ENCODE results near the gene TRPM2. TPM values are rescaled to one million over a fixed set of nuclear protein-coding genes. Genes with fewer than 3 reads are reported as not detected.

The TRPM2 gene
- polyA plus RNA-seq, 1 donor, result 1.5 TPM

GRCh38 chr21:44322621-44323325, 30.6 kb upstream of the TRPM2 start:
- DNase-seq (ENCODE audit: low read depth), result no peak

- no peak for DNase-seq (ENCODE audit: low read depth)
Observed at GRCh38 chr21:44323591-44323990, 29.8 kb upstream of the TRPM2 start.

DNA sequence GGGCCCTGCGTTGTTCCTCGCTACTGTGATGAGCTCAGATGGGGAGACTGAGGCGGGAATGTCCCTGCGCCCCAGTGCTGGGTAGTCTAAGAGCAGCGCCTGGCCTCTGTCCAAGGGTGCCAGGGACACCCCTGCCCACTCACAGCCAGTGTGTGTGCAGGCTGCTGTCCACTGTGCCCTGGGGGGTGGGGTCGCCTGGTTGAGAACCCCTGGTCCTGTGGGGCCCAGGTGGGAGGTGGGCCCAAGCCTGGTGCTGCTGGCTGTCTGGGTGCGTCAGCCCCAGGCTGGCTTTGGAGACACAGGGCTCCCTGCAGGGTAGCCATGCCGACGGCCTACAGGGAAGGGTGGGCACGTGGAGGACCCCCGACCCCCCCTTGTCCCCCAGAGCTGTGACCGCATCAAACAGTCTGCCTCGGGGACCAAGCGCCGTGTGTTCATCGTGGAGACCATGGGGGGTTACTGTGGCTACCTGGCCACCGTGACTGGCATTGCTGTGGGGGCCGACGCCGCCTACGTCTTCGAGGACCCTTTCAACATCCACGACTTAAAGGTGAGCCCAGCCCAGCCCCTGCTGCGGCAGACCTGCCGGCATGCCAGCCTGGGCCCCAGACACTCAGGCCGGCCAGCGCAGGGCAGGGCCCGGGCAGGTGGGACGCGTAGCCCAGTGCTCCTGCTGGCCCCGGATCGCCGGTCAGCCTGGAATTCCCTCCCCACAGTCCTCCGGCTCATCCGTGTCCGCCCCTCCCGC, 29.1 kb upstream of the TRPM2 start:
- no peak for DNase-seq (ENCODE audit: low read depth)

DNA sequence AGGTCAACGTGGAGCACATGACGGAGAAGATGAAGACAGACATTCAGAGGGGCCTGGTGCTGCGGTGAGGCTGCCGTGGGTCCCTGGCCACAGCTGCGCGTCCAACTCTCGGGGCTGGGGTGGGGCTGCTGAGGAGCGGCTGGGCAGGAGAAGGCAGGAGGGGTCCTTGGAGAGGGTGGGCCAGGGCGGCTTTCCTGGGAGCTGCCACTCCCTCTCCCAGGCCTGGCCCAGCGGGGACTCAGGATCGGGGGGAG, 28.6 kb upstream of the TRPM2 start:
- DNase-seq (ENCODE audit: low read depth), result no peak

- DNase-seq (ENCODE audit: low read depth), result no peak
Observed at GRCh38 chr21:44325386-44326271, 27.8 kb upstream of the TRPM2 start.

DNA sequence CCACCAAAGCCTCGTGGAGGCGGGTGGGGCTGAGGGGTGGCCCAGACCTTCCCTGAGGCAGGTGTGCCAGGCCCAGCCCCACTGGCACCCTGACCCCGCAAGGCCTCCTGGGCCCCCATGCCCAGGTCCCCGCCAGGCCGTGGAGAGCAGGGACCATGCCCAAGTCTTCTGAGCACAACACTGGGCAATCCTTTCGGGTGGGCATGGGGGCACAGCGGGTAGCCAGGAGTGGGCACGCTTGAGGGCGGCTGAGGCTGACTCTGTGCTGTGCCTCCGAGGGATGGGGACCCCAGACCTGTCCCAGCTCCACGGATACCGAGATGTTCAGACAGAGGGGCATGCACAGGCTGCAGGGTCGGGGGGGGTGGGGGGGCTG, 27.2 kb upstream of the TRPM2 start:
- no peak for DNase-seq (ENCODE audit: low read depth)

- no peak for DNase-seq (ENCODE audit: low read depth)
Observed at GRCh38 chr21:44326716-44327602, 26.5 kb upstream of the TRPM2 start.

- DNase-seq (ENCODE audit: low read depth), result no peak
Observed at GRCh38 chr21:44327603-44327974, 25.8 kb upstream of the TRPM2 start.

- no peak for DNase-seq (ENCODE audit: low read depth)
Observed at GRCh38 chr21:44328242-44328895, 25.1 kb upstream of the TRPM2 start.

GRCh38 chr21:44329086-44329889, 24.1 kb upstream of the TRPM2 start:
- DNase-seq (ENCODE audit: low read depth), result no peak

DNA sequence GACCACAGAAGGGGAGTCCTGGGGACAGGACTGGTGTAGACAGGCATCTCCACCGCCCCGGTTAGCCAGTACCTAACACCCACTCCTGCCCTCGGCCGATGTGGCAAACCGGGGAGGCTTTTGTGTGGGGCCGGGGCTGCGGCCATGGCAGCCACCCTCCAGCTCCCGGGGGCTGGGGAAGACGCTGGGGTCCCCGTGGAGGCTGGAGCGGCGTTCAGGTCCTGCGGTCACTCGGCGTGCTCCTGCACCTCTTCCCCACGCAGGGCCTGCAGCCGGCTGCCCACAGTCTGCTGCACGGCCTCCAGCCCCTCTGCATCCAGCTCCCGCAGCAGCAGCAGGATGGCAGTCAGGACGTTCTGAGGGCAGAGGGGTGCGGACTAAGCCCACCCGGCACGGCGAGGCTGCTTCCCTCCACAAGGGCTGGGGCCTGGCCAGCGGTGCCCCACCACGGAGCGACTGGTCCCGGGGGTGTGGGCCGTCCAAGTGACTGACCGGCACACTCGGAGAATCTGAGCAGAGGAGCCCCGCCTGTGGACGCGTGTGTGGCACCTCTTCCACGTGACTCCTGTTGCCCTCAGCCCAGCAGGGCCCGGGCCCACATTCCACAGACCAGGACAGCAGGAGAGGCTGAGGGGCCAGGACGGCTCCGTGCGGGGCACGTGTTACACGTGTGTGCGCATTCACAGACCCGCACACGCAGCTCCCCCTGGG, 23.3 kb upstream of the TRPM2 start:
- no peak for DNase-seq (ENCODE audit: low read depth)

DNA sequence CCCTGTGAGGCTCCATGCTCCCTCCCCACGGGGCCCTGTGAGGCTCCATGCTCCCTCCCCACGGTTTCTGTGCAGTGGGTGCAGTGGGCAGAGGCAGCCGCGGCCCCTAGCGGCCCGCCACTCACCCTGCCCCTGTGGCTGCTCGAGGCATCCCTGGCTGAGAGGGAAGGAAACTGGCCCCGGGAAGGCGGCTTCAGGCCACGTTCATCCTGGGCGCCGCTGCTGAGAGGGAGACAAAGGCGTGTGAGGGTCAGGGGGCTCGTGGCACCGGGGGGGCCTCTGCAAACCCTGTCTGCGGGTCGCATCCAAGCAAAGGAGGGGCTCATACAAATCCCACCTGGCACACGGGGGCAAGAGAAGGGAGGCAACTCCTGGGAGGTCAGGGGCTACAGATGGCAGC, 22.7 kb upstream of the TRPM2 start:
- no peak for DNase-seq (ENCODE audit: low read depth)

GRCh38 chr21:44331209-44331608, 22.2 kb upstream of the TRPM2 start:
- no peak for DNase-seq (ENCODE audit: low read depth)

DNA sequence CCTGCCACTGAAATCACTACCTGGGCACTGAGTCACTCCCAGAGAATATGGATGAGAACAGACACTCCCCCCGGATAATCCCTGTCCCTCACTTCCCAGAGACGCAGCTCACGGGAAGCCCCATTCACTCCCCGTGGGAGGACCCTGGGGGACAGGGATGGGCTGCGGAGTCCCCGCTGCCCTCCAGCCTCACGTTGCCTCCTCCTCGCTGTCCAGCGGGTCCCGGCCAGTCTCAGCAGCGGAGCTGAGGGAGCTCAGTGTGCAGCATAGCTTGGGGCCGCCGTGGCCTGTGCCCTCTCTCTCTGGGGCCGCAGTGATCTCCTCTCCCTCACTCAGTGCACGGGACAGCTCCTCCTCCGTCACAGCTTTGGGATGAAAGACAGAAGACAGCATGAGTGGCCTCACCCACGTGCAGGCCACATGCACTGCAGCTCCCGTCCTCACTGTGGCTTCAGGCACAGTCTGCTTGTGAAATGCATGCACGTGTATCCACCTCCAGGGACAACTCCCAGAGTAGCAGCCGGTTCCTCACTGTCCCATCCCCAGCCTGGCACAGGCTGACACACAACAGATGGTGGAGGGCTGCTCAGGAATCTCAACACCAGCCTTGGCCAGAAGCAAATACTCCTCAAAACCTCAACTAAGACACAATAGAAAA, 21.6 kb upstream of the TRPM2 start:
- DNase-seq (ENCODE audit: low read depth), result no peak

- DNase-seq (ENCODE audit: low read depth), result no peak
Observed at GRCh38 chr21:44332383-44332782, 21.0 kb upstream of the TRPM2 start.

DNA sequence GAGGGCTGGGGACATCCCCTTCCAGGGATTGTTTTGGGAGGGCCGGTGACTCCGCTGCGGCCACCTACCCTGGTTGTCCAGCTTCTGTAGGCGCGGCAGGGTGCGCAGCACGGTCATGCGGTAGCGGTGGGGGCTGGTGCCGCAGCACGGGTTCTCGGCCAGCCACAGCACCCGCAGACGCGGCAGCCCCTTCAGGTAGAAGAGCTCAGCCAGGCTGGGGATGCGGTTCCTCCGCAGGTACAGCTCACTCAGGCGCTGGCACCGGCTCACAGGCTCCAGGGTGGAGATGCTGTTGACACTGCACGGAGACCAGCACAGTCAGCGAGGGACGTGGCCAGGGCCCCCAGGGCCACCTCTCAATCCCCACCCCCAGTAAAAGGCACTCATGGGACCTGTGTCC, 20.5 kb upstream of the TRPM2 start:
- DNase-seq (ENCODE audit: low read depth), result no peak

DNA sequence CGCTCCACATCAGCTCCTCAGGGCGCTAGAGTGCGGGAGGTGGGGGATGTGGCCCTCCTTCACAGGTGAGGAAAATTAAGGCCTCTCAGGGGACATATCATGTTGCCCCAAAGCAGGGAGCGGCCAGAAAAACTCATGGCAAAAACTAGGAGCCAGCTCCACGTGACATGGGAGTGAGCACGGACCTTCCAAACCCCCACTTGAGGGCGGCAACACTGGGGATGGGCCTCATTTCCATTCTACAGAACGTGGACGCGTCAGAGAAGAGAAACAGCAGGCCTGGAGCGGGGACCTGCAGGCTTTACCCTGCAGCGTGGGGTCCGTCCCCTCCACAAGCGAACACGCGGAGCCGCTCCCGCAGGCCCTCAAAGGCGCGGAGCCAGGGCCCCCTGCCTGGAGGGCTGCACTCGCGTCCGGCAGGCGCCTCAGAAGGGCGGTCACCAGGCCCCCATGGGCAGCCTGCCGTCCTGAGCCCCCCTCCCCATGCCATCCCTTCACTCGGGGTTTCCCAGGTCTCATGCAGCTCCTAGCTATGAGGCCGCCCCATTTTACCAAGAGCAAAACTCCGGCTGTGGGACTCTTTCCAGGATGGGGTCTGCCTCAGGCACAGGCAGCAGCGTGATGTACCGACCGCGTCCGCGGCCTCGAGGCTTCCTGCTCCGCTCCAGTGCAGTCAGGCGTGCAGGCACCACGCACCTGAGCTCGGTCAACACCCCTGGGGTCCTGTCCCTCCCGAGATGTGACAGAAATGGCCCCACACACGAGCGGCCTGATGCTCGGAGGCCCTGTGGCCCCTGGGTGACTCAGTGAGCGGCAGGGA, 19.7 kb upstream of the TRPM2 start:
- no peak for DNase-seq (ENCODE audit: low read depth)

- no peak for DNase-seq (ENCODE audit: low read depth)
Observed at GRCh38 chr21:44334329-44335030, 18.9 kb upstream of the TRPM2 start.
